ENCODE measurements around the gene KCNK16. TPM values are rescaled to one million over a fixed set of nuclear protein-coding genes. Genes with fewer than 3 reads are reported as not detected.

The KCNK16 gene
- total RNA-seq, 2 donors from 2014 or later, result 2.9 TPM; not detected in 1

- Histone ChIP-seq H3K4me3 (no peak overlapping the region), H3K27ac (peak overlapping the region; percentile 25 to 65 (median 59)), H3K9me3 (no peaks in the 10 kb centered on the region), H3K36me3 (replicated peaks in 1 of 2; ENCODE audit: insufficient read depth in 1 of 2, low read depth in 2 of 2) (no peaks in the 10 kb centered on the region), H3K4me1 (peaks cover 30% of the 10 kb centered on the region), H3K27me3 (no peaks in the 10 kb centered on the region)
- TF ChIP-seq POLR2A (IDR thresholded peaks at IDR 0.05), result no peak
- no peak for TF ChIP-seq CTCF (IDR thresholded peaks at IDR 0.05)
- DNase-seq (peak; percentile 53 to 85 (median 78)), ATAC-seq (peak; percentile 75)
- intact Hi-C loops (cut with DNase I), result no loop called here
- WGBS, 2 donors, result 12 to 26% methylated on average over 5 to 10 of the region's 10 CpGs
Observed at GRCh38 chr6:39339868-39340550, 17.5 kb upstream of the KCNK16 start.

GRCh38 chr6:39339096-39339867 is 16.8 kb upstream of the KCNK16 start:
- intact Hi-C loops (cut with DNase I), result no loop called here
- no peak for DNase-seq
- 20 to 21% methylated on average over 8 to 9 of the region's 9 CpGs for WGBS, 2 donors
- H3K27ac ChIP-seq, result peak overlapping the region in 3 of 4 donors; percentile 54 to 65 (median 64)
- no peaks in the 10 kb centered on the region for H3K36me3 ChIP-seq (replicated peaks in 1 of 2; ENCODE audit: insufficient read depth in 1 of 2, low read depth in 2 of 2)
- no peaks in the 10 kb centered on the region for H3K27me3 ChIP-seq
- H3K4me3 ChIP-seq, result no peak overlapping the region
- no peaks in the 10 kb centered on the region for H3K9me3 ChIP-seq
- peaks cover 30% of the 10 kb centered on the region for H3K4me1 ChIP-seq
- ATAC-seq, result peak; percentile 26
- TF ChIP-seq CTCF (IDR thresholded peaks at IDR 0.05), result no peak

GRCh38 chr6:39338397-39338796 is 15.9 kb upstream of the KCNK16 start:
- Histone ChIP-seq H3K36me3 (replicated peaks in 1 of 2; ENCODE audit: insufficient read depth in 1 of 2, low read depth in 2 of 2) (no peaks in the 10 kb centered on the region), H3K4me1 (peaks cover 30% of the 10 kb centered on the region), H3K4me3 (no peak overlapping the region), H3K27me3 (no peaks in the 10 kb centered on the region), H3K9me3 (no peaks in the 10 kb centered on the region), H3K27ac (peak overlapping the region in 1 of 4 donors; percentile 64)
- intact Hi-C loops (cut with DNase I), result no loop called here
- no peak for TF ChIP-seq POLR2A (IDR thresholded peaks at IDR 0.05)
- TF ChIP-seq CTCF (IDR thresholded peaks at IDR 0.05), result no peak
- DNase-seq (no peak), ATAC-seq (no peak)
- WGBS, 2 donors, result 57 to 67% methylated on average over 2 to 5 of the region's 5 CpGs

GRCh38 chr6:39335780-39336545 is 13.5 kb upstream of the KCNK16 start:
- intact Hi-C loops (cut with DNase I), result no loop called here
- WGBS, 2 donors, result 61 to 89% methylated on average over 5 of the region's 5 CpGs
- TF ChIP-seq POLR2A (IDR thresholded peaks at IDR 0.05) (no peak), CTCF (IDR thresholded peaks at IDR 0.05) (no peak)
- no peak overlapping the region for H3K4me3 ChIP-seq
- DNase-seq (no peak), ATAC-seq (no peak)
- H3K27me3 ChIP-seq, result no peaks in the 10 kb centered on the region
- H3K4me1 ChIP-seq, result peaks cover 21% of the 10 kb centered on the region
- H3K27ac ChIP-seq, result no peak overlapping the region
- no peaks in the 10 kb centered on the region for H3K36me3 ChIP-seq (replicated peaks in 1 of 2; ENCODE audit: insufficient read depth in 1 of 2, low read depth in 2 of 2)
- no peaks in the 10 kb centered on the region for H3K9me3 ChIP-seq

Data from body of pancreas (tissue), 4 donors.